Spinal cord (tissue), 10 donors: Measurements from ENCODE around the gene AMDHD2. TPM values are rescaled to one million over a fixed set of nuclear protein-coding genes. Genes with fewer than 3 reads are reported as not detected.

ENCODE experiments used
- DNase-seq, 6 donors: peaks; one replicate each; pipeline versions ENCODE4 v3.0.0 to v3.0.0-alpha.2; 2013 to 2015; ENCODE audit warnings: low spot score in 6 of 6, low read depth in 4 of 6
- H3K27ac ChIP-seq: one replicate; pipeline ENCODE4 v1.5.1; 2013; ENCODE audit warnings: low read depth, low read length, control low read depth
- H3K27me3 ChIP-seq: one replicate; pipeline ENCODE4 v1.6.1; 2013; ENCODE audit warnings: low read length; ENCODE audit not compliant: control insufficient read depth, insufficient read depth
- H3K36me3 ChIP-seq: one replicate; pipeline ENCODE4 v1.6.1; 2013; ENCODE audit warnings: low read length; ENCODE audit not compliant: control insufficient read depth, insufficient read depth
- H3K4me1 ChIP-seq: one replicate; pipeline ENCODE4 v1.6.1; 2013; ENCODE audit warnings: low read length; ENCODE audit not compliant: control insufficient read depth, insufficient read depth
- H3K4me3 ChIP-seq: one replicate; pipeline ENCODE4 v1.5.1; 2013; ENCODE audit warnings: low read depth, low read length, control low read depth
- H3K9me3 ChIP-seq: one replicate; pipeline ENCODE4 v1.6.1; 2013; ENCODE audit warnings: low read length; ENCODE audit not compliant: control insufficient read depth, insufficient read depth
- WGBS: methylation state at CpG from one replicate; pipeline ENCODE4 v1.1.5; 2013; ENCODE audit warnings: missing lambda C conversion rate; ENCODE audit not compliant: insufficient coverage; 5-methylcytosine and 5-hydroxymethylcytosine counted together
- polyA plus RNA-seq, 2 donors: library from polyadenylated mRNA; unstranded; fragments of 120-200 nt; gene quantifications; one replicate each; pipeline ENCODE4 v1.2.1, GENCODE V29; 2013; ENCODE audit not compliant: insufficient read length in 2 of 2
- total RNA-seq, 2 donors: library from RNA; depleted of rRNA in 1 of 2; stranded (reverse); fragments of 120-200 nt in 1 of 2; fragments of >200 nt in 1 of 2; gene quantifications; one replicate each; pipeline versions ENCODE4 v1.2.3 to v1.2.4, GENCODE V29; 2013 to 2014
- donor health status: healthy.

AMDHD2 gene
- total and polyA plus RNA-seq, 4 donors, result 15.4 to 39.1 (median 31.1) TPM

DNA sequence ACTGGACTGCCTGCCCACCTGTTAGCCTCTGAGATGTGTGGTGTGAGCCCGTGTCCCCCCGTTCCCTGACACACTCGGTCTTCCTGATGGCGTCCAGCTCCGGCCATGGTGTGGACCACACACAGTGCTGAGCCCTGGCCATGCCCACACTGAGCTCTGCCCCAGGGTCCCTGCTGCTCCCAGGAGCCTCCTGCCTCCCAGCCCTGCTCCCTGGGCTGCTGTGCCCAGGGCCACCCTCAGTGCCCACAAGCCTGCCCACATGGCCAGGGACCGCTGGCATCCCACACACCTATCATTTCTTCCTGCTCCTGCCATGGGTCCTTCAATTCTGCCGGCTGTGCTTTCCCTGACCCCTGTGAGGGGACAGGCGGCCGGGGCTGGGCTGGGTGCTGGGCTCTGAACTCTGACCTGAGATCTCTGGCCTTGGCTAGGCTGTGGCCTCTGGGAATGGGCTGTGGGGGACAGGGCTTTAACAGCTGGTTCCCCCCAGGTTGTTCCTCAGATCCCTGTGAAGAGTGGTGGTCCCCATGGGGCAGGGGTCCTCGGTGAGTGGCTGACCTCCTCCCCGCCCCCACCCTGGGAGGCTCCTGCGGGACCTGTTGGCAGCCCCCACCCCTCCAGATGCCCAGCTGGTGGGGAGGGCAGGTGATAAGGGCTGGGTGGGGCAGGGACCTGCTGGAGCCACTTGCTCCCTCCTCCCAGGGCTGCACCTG, 7.1 kb downstream of the AMDHD2 start:
- H3K9me3 ChIP-seq, result no peaks in the 10 kb centered on the region
- H3K27ac ChIP-seq, result no peak overlapping the region
- DNase-seq, result no peak
- peaks cover 87% of the 10 kb centered on the region for H3K36me3 ChIP-seq
- H3K27me3 ChIP-seq, result no peaks in the 10 kb centered on the region
- no peak overlapping the region for H3K4me3 ChIP-seq
- peaks cover 10% of the 10 kb centered on the region for H3K4me1 ChIP-seq
- WGBS, result 85% methylated on average over 9 of the region's 12 CpGs

DNA sequence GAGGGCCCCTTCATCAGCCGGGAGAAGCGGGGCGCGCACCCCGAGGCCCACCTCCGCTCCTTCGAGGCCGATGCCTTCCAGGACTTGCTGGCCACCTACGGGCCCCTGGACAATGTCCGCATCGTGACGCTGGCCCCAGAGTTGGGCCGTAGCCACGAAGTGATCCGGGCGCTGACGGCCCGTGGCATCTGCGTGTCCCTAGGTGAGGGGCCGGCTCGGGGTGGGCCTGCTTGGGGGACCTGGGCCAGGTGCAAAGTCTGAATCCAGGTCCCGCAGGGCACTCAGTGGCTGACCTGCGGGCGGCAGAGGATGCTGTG, 7.6 kb downstream of the AMDHD2 start:
- Histone ChIP-seq H3K27ac (no peak overlapping the region), H3K4me1 (peaks cover 15% of the 10 kb centered on the region), H3K27me3 (no peaks in the 10 kb centered on the region), H3K9me3 (no peaks in the 10 kb centered on the region), H3K36me3 (peaks cover 82% of the 10 kb centered on the region), H3K4me3 (no peak overlapping the region)
- no peak for DNase-seq
- WGBS, result 97% methylated on average over 24 of the region's 24 CpGs

GRCh38 chr16:2528161-2529060, 8.2 kb downstream of the AMDHD2 start:
- Histone ChIP-seq H3K4me1 (peaks cover 18% of the 10 kb centered on the region), H3K27ac (no peak overlapping the region), H3K36me3 (peaks cover 75% of the 10 kb centered on the region), H3K9me3 (no peaks in the 10 kb centered on the region), H3K27me3 (no peaks in the 10 kb centered on the region), H3K4me3 (no peak overlapping the region)
- WGBS, result 94% methylated on average over 34 of the region's 36 CpGs
- DNase-seq, result no peak

DNA sequence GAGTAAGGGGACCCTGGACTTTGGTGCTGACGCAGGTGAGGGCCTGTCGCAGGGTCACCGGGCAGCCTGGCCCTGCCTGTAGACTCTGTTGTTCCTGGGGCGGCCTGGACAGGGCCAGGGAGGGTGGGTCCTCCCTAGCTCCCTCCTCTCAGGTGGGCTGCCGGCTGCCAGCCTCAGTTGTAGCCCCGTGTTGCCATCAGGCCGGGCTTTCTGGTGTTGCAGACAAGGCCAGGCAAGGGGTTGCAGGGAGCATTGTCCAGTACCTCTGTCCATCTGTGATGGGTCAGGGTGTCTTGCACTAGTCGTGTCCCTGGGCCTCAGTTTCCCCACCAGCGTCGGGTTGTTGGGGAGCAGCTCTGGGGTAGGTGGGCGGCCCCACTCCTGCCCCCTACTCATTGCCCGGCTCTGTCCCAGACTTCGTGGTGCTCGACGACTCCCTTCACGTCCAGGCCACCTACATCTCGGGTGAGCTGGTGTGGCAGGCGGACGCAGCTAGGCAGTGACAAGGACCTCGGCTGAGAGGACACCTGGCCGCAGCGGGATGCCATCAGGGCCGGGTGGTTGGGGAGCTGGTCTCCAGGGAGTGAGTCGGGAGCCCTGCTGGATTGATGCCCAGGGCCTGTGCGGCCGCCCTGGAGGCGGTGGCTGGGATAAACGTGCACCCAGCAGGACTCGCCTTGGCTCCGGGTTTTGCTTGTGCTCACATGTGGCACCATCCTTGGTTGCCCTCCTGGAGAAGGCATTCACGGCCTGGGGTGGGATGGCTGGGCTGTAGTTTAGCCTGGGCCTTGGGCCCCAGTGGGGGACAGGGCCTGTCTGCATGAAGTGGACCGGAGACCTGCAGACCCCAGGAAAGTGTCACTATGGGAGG, 9.1 kb downstream of the AMDHD2 start:
- WGBS, result 89% methylated on average over 32 of the region's 32 CpGs
- peaks cover 18% of the 10 kb centered on the region for H3K4me1 ChIP-seq
- DNase-seq, result no peak
- H3K27ac ChIP-seq, result no peak overlapping the region
- no peak overlapping the region for H3K4me3 ChIP-seq
- H3K36me3 ChIP-seq, result peaks cover 67% of the 10 kb centered on the region
- H3K9me3 ChIP-seq, result no peaks in the 10 kb centered on the region
- H3K27me3 ChIP-seq, result no peaks in the 10 kb centered on the region

DNA sequence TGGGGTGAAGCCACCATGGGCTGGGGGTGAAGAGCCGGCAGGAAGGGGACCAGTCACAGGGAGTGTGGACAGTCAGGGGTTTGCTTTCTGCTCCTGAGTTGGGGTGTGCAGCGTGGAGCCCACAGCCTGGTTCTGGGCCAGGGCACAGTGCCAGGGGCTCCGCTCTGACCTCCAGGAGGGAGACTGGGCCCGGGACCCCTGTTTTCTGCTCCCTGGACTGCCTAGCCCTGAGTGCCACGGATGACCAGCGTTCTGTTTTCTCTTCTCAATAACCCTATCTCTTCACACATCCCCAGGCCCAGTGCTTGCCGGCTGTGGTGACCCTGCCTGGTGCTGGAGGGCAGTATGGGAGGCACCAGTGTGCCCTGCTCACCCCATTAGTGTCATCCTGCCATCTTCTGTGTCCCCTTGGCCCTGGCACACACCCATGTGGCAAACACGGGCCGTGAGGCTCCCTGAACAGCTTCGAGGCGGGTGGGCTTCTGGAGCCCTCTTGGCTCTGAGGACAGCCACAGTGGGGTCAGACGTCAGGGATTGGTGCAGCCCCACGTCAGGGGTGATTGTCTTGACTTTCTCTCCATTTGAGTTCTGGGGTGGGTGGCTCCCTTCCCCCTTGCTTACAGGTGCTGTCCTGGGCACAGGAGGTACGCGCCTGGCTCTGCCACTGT, 9.9 kb downstream of the AMDHD2 start:
- 82% methylated on average over 15 of the region's 15 CpGs for WGBS
- no peak overlapping the region for H3K27ac ChIP-seq
- H3K4me3 ChIP-seq, result no peak overlapping the region
- H3K9me3 ChIP-seq, result no peaks in the 10 kb centered on the region
- peaks cover 59% of the 10 kb centered on the region for H3K36me3 ChIP-seq
- no peaks in the 10 kb centered on the region for H3K27me3 ChIP-seq
- DNase-seq, result no peak
- H3K4me1 ChIP-seq, result peaks cover 18% of the 10 kb centered on the region

- H3K4me3 ChIP-seq, result no peak overlapping the region
- H3K36me3 ChIP-seq, result peaks cover 54% of the 10 kb centered on the region
- H3K27me3 ChIP-seq, result no peaks in the 10 kb centered on the region
- H3K9me3 ChIP-seq, result no peaks in the 10 kb centered on the region
- peak overlapping the region; percentile 94 for H3K27ac ChIP-seq
- no peak for DNase-seq
- H3K4me1 ChIP-seq, result peaks cover 18% of the 10 kb centered on the region
- WGBS, result 78% methylated on average over 14 of the region's 14 CpGs
These were observed 10.6 kb downstream of the AMDHD2 start for GRCh38 chr16:2530629-2531318.

- Histone ChIP-seq H3K36me3 (peaks cover 48% of the 10 kb centered on the region), H3K4me1 (peaks cover 21% of the 10 kb centered on the region), H3K9me3 (no peaks in the 10 kb centered on the region), H3K27me3 (no peaks in the 10 kb centered on the region), H3K27ac (peak within 1 kb of the TSS; percentile 95), H3K4me3 (peak within 1 kb of the TSS; percentile 84)
- 1% methylated on average over 7 of the region's 11 CpGs for WGBS
- no peak for DNase-seq
These were observed 11.2 kb downstream of the AMDHD2 start, which contains the start of gene CEMP1 for GRCh38 chr16:2531371-2531695. TSS of gene CEMP1 (minus strand) at chr16:2531408. CDS start at chr16:2531073, 335 bp downstream.

- H3K9me3 ChIP-seq, result no peaks in the 10 kb centered on the region
- H3K27ac ChIP-seq, result peak overlapping the region; percentile 95
- H3K4me3 ChIP-seq, result peak overlapping the region; percentile 84
- H3K4me1 ChIP-seq, result peaks cover 23% of the 10 kb centered on the region
- no peaks in the 10 kb centered on the region for H3K27me3 ChIP-seq
- DNase-seq, result peak; percentile 88 to 99 (median 96)
- under 1% methylated on average over 80 of the region's 84 CpGs for WGBS
- H3K36me3 ChIP-seq, result peaks cover 43% of the 10 kb centered on the region
These were observed 11.7 kb downstream of the AMDHD2 start for GRCh38 chr16:2531696-2532493.
